ENCODE data around the gene EPX. TPM values are rescaled to one million over a fixed set of nuclear protein-coding genes. Genes with fewer than 3 reads are reported as not detected.
A peak's percentile ranks its signal among the peaks of the same experiment; 100 is the strongest.

Gene EPX
- total RNA-seq, 1 donor from 2014 or later: not detected

GRCh38 chr17:58219007-58219788, 26.7 kb downstream of the EPX start, which contains the start of gene MKS1:
MKS1 (minus strand) TSS chr17:58219255; CDS start chr17:58219230, 25 bp downstream.
- intact Hi-C loops (cut with DNase I): loop anchor here (5.0 kb wide), 1 partner anchor 133 kb away; the partner anchor contains the start of gene SUPT4H1
- peak; percentile 96 for DNase-seq (ENCODE audit: low spot score)

GRCh38 chr17:58219789-58220183, 27.3 kb downstream of the EPX start:
- DNase-seq (ENCODE audit: low spot score): no peak
- intact Hi-C loops (cut with DNase I): loop anchor here (5.0 kb wide), 1 partner anchor 133 kb away; the partner anchor contains the start of gene SUPT4H1

GRCh38 chr17:58224315-58224714, 31.8 kb downstream of the EPX start:
- intact Hi-C loops (cut with DNase I): no loop called here
- DNase-seq (ENCODE audit: low spot score): no peak

- intact Hi-C loops (cut with DNase I): no loop called here
- DNase-seq (ENCODE audit: low spot score): no peak
Measured at GRCh38 chr17:58227733-58228132, 35.2 kb downstream of the EPX start.

GRCh38 chr17:58228679-58229078, 36.2 kb downstream of the EPX start:
- intact Hi-C loops (cut with DNase I): no loop called here
- no peak for DNase-seq (ENCODE audit: low spot score)

- intact Hi-C loops (cut with DNase I): no loop called here
Measured at GRCh38 chr17:58229384-58229783, 36.9 kb downstream of the EPX start.

GRCh38 chr17:58229881-58230280, 37.4 kb downstream of the EPX start:
- intact Hi-C loops (cut with DNase I): no loop called here
- DNase-seq (ENCODE audit: low spot score): no peak

More at GRCh38 chr17:58229384-58229783, 36.9 kb downstream of the EPX start:
- no peak for DNase-seq (ENCODE audit: low spot score)

GRCh38 chr17:58231641-58232040, 39.1 kb downstream of the EPX start:
- no peak for DNase-seq (ENCODE audit: low spot score)
- intact Hi-C loops (cut with DNase I): no loop called here

- intact Hi-C loops (cut with DNase I): no loop called here
- no peak for DNase-seq (ENCODE audit: low spot score)
Measured at GRCh38 chr17:58232707-58233156, 40.2 kb downstream of the EPX start.

GRCh38 chr17:58233543-58233942, 41.0 kb downstream of the EPX start:
- DNase-seq (ENCODE audit: low spot score): no peak
- intact Hi-C loops (cut with DNase I): no loop called here

GRCh38 chr17:58234512-58234911, 42.0 kb downstream of the EPX start:
- intact Hi-C loops (cut with DNase I): no loop called here
- no peak for DNase-seq (ENCODE audit: low spot score)

- no peak for DNase-seq (ENCODE audit: low spot score)
- intact Hi-C loops (cut with DNase I): no loop called here
Measured at GRCh38 chr17:58235821-58236220, 43.3 kb downstream of the EPX start.

GRCh38 chr17:58236394-58236793, 43.9 kb downstream of the EPX start:
- intact Hi-C loops (cut with DNase I): no loop called here
- DNase-seq (ENCODE audit: low spot score): no peak

GRCh38 chr17:58238147-58238634, 45.7 kb downstream of the EPX start, which contains the start of gene LPO:
LPO (plus strand) TSS chr17:58238584; CDS start chr17:58242980, 4,396 bp downstream.
- DNase-seq (ENCODE audit: low spot score): no peak
- intact Hi-C loops (cut with DNase I): no loop called here

- intact Hi-C loops (cut with DNase I): no loop called here
- no peak for DNase-seq (ENCODE audit: low spot score)
Measured at GRCh38 chr17:58239987-58240386, 47.5 kb downstream of the EPX start.

- intact Hi-C loops (cut with DNase I): no loop called here
Measured at GRCh38 chr17:58242171-58242784, 49.8 kb downstream of the EPX start.

GRCh38 chr17:58244963-58245362, 52.4 kb downstream of the EPX start:
- DNase-seq (ENCODE audit: low spot score): no peak
- intact Hi-C loops (cut with DNase I): no loop called here

More at GRCh38 chr17:58242171-58242784, 49.8 kb downstream of the EPX start:
- DNase-seq (ENCODE audit: low spot score): no peak

GRCh38 chr17:58245428-58246103, 53.0 kb downstream of the EPX start:
- intact Hi-C loops (cut with DNase I): no loop called here
- no peak for DNase-seq (ENCODE audit: low spot score)

- DNase-seq (ENCODE audit: low spot score): no peak
- intact Hi-C loops (cut with DNase I): no loop called here
Measured at GRCh38 chr17:58246104-58246740, 53.7 kb downstream of the EPX start.

GRCh38 chr17:58246781-58247180, 54.3 kb downstream of the EPX start:
- no peak for DNase-seq (ENCODE audit: low spot score)
- intact Hi-C loops (cut with DNase I): no loop called here

Measured in cardiac septum (tissue), 1 donor.